Panc1 (cell line): ENCODE data around the gene AHDC1. TPM values are rescaled to one million over a fixed set of nuclear protein-coding genes. Genes with fewer than 3 reads are reported as not detected.
A peak's percentile ranks its signal among the peaks of the same experiment; 100 is the strongest.

Experiments
- ATAC-seq: fragments of 200-7000 bp; cut with Tn5 transposase; 2 replicates; pipeline ENCODE4 v1.9.1; 2020; ENCODE audit warnings: mild to moderate bottlenecking, moderate library complexity
- BruUV-seq: library from RNA; stranded (reverse); fragments of 400-500 nt; replicated peaks from 2 replicates; lab custom pipeline; 2021; lab: Mats Ljungman, UMichigan
- CTCF ChIA-PET: fragments of 300-600 bp; sonication (Branson Sonifier 250); formaldehyde crosslinking; loops from one replicate; lab custom pipeline; 2022; ENCODE audit warnings: antibody characterized with exemption; lab: Charles Lee
- POLR2A ChIA-PET: fragments of 300-600 bp; sonication (Branson Sonifier 250); formaldehyde crosslinking; loops from one replicate; lab custom pipeline; 2022; ENCODE audit warnings: antibody characterized with exemption; lab: Charles Lee
- DNase-seq: peaks from one replicate; pipeline ENCODE4 v3.0.0-alpha.2; 2010; ENCODE audit warnings: low read depth, low spot score
- H3K27ac ChIP-seq: 2 replicates; pipeline ENCODE4 v1.5.1; 2011; ENCODE audit warnings: mild to moderate bottlenecking, low read length, inconsistent platforms
- H3K27me3 ChIP-seq: fragments of 200-500 bp; sonication (Bioruptor generic); 2 replicates; pipeline ENCODE4 v1.6.0; 2014; ENCODE audit warnings: low read length, inconsistent platforms; ENCODE audit not compliant: control insufficient read depth, insufficient read depth
- H3K36me3 ChIP-seq: fragments of 200-500 bp; sonication (Bioruptor generic); 2 replicates; pipeline ENCODE4 v1.5.1; 2014; ENCODE audit warnings: inconsistent platforms, mild to moderate bottlenecking, low read length, moderate library complexity; ENCODE audit not compliant: control insufficient read depth, insufficient read depth
- H3K4me1 ChIP-seq: 2 replicates; pipeline ENCODE4 v1.5.1; 2011; ENCODE audit warnings: inconsistent platforms, mild to moderate bottlenecking, low read length, moderate library complexity; ENCODE audit not compliant: control insufficient read depth, insufficient read depth
- H3K4me3 ChIP-seq, 2 experiments: 2 replicates each; pipeline ENCODE4 v1.5.1; 2011 to 2012; ENCODE audit warnings: low read depth in 2 of 2, low read length in 2 of 2, mild to moderate bottlenecking in 2 of 2, inconsistent platforms in 1 of 2, moderate library complexity in 1 of 2
- H3K9me3 ChIP-seq: fragments of 200-500 bp; sonication (Bioruptor generic); 2 replicates; pipeline ENCODE4 v1.5.1; 2014; ENCODE audit warnings: low read depth, mild to moderate bottlenecking, inconsistent platforms, low read length, moderate library complexity; ENCODE audit not compliant: control insufficient read depth, insufficient read depth
- POLR2AphosphoS5 ChIP-seq: IDR thresholded peaks from 2 replicates; pipeline ENCODE4 v1.6.1; 2012; ENCODE audit warnings: mild to moderate bottlenecking, low read depth, low read length, moderate library complexity
- SIN3A ChIP-seq: IDR thresholded peaks from 2 replicates; pipeline ENCODE4 v1.6.1; 2012; ENCODE audit warnings: low read depth, mild to moderate bottlenecking, low read length, moderate library complexity, borderline replicate concordance; ENCODE audit not compliant: insufficient read depth
- TCF7L2 ChIP-seq: IDR thresholded peaks from 2 replicates; pipeline ENCODE4 v1.6.1; 2011; ENCODE audit warnings: mild to moderate bottlenecking, low read depth, low read length, inconsistent platforms
- in situ Hi-C: cut with HindIII; loops from 2 replicates; pipeline ENCODE4 v1.10.0; 2016; ENCODE audit warnings: low sequenced_read_pairs, low pct_unique_long_range_greater_than_20kb
- intact Hi-C: fragments of 100-400 bp; cut with micrococcal nuclease; formaldehyde crosslinking; loops from one replicate; pipeline ENCODE4 v1.10.0; 2022; ENCODE audit not compliant: unreplicated experiment
- total RNA-seq: library from RNA; stranded (reverse); gene quantifications from one replicate; pipeline ENCODE4 v1.2.1, GENCODE V29; 2021; ENCODE audit not compliant: unreplicated experiment
- TF ChIP-seq, protein P1 (sequence below): fragments of 450-650 bp; IDR thresholded peaks from 2 replicates; pipeline ENCODE4 v1.5.1; 2017; ENCODE audit warnings: mild to moderate bottlenecking
- TF ChIP-seq, protein P2 (sequence below), 2 experiments: IDR thresholded peaks; 2 replicates each; pipeline ENCODE4 v1.6.1; 2011 to 2012; ENCODE audit warnings: low read depth in 2 of 2, control low read depth in 1 of 2, low read length in 1 of 2, mild to moderate bottlenecking in 1 of 2, moderate library complexity in 1 of 2; ENCODE audit not compliant: insufficient read depth in 1 of 2

The AHDC1 gene
- total RNA-seq, 1 experiment from 2014 or later: 47.1 TPM

DNA sequence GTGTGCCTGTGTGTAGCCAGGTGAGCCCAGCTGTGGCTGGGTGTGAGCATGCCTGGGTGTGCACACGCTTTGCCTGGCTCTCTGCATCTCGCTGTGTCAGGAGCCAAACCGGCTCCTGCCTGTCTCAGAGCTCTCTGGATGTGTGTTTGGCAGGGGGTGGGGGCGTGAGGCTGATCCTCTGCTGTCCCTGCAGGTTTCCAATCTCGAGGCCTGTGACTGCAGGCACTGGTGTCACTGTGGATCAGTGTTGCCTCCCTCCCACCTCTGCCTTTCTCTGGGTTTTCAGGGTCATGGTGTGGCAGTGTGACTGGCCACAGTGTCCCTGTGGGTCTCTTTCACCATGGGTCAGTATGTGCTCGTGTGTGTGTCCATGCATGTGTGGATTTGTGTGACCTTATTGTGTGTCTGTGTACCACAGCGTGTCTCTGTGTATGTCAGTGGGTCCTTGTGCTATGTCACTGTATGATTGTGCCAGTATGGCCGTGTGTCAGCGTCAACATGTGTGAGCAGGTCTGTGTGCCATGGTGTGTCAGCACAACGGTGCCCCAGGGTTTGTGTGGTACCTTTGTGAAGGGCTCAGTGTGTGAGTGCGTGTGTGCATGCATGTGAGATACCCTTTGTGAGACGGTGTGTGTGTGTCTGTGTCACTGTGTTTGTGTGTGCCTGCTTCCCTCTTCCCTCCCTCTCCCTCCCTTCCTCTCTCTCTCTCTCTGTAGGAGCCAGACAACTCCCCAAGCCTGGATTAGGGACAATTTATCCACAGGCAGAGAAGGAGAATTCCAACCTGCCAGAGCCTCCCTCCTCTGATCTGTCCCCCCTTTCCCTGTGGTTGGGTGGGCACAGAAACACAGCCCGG lies 43.4 kb downstream of the AHDC1 start:
- Histone ChIP-seq H3K27ac (0 out of 2 replicates have a peak overlapping the region, but pooled peaks have one; percentile 12), H3K27me3 (no peaks in the 10 kb centered on the region), H3K36me3 (no peaks in the 10 kb centered on the region; the same call in 1 of the 2 replicates), H3K4me3 (no peak overlapping the region), H3K4me1 (peaks cover 73% of the 10 kb centered on the region), H3K9me3 (no peaks in the 10 kb centered on the region)
- in situ Hi-C loops: no loop called here
- POLR2A ChIA-PET: no interaction called here
- TF ChIP-seq SIN3A (no peak), POLR2AphosphoS5 (no peak), TCF7L2 (no peak)
- TF ChIP-seq, protein P1, sequence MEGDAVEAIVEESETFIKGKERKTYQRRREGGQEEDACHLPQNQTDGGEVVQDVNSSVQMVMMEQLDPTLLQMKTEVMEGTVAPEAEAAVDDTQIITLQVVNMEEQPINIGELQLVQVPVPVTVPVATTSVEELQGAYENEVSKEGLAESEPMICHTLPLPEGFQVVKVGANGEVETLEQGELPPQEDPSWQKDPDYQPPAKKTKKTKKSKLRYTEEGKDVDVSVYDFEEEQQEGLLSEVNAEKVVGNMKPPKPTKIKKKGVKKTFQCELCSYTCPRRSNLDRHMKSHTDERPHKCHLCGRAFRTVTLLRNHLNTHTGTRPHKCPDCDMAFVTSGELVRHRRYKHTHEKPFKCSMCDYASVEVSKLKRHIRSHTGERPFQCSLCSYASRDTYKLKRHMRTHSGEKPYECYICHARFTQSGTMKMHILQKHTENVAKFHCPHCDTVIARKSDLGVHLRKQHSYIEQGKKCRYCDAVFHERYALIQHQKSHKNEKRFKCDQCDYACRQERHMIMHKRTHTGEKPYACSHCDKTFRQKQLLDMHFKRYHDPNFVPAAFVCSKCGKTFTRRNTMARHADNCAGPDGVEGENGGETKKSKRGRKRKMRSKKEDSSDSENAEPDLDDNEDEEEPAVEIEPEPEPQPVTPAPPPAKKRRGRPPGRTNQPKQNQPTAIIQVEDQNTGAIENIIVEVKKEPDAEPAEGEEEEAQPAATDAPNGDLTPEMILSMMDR: no peak
- TF ChIP-seq, protein P2, sequence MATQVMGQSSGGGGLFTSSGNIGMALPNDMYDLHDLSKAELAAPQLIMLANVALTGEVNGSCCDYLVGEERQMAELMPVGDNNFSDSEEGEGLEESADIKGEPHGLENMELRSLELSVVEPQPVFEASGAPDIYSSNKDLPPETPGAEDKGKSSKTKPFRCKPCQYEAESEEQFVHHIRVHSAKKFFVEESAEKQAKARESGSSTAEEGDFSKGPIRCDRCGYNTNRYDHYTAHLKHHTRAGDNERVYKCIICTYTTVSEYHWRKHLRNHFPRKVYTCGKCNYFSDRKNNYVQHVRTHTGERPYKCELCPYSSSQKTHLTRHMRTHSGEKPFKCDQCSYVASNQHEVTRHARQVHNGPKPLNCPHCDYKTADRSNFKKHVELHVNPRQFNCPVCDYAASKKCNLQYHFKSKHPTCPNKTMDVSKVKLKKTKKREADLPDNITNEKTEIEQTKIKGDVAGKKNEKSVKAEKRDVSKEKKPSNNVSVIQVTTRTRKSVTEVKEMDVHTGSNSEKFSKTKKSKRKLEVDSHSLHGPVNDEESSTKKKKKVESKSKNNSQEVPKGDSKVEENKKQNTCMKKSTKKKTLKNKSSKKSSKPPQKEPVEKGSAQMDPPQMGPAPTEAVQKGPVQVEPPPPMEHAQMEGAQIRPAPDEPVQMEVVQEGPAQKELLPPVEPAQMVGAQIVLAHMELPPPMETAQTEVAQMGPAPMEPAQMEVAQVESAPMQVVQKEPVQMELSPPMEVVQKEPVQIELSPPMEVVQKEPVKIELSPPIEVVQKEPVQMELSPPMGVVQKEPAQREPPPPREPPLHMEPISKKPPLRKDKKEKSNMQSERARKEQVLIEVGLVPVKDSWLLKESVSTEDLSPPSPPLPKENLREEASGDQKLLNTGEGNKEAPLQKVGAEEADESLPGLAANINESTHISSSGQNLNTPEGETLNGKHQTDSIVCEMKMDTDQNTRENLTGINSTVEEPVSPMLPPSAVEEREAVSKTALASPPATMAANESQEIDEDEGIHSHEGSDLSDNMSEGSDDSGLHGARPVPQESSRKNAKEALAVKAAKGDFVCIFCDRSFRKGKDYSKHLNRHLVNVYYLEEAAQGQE (IDR thresholded peaks at IDR 0.05; ENCODE audit: insufficient read depth in 1 of 2, low read depth in 2 of 2, low read length in 1 of 2): no peak
- intact Hi-C loops: no loop called here
- CTCF ChIA-PET: no interaction called here
- no TSS peak for BruUV-seq
- no peak for DNase-seq
- no peak for ATAC-seq

DNA sequence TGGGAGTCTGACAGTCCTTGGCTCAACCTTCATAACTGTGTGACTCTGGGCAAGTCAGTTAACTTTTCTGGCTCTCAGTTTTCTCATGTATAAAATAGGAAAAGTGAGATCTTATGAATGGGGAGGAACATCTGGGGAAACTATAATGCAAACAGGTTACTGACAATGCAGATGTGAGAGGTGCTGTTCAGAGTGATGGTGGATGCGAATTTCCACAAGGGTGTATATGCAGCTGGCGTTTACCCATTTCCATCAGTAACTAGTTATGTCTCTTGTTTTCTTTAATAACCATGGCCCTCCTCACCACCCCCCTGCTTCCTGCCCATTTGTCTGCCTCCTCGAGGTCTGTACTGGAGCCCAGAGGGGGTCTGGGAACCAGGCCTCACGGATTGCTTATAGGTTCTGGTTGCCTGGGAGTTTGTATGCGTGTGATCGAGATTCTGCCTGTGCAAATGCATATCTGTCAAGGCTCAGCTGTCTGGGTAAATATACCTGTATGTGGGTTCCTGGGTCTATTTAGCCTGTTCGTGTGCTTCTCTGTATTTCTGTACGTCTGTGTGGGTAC lies 44.4 kb downstream of the AHDC1 start:
- no peaks in the 10 kb centered on the region; the same call in 1 of the 2 replicates for H3K36me3 ChIP-seq
- peaks cover 74% of the 10 kb centered on the region for H3K4me1 ChIP-seq
- ChIA-PET POLR2A (no interaction called here), CTCF (no interaction called here)
- TF ChIP-seq, protein P2 (IDR thresholded peaks at IDR 0.05; ENCODE audit: insufficient read depth in 1 of 2, low read depth in 2 of 2, low read length in 1 of 2): no peak
- no peak for TF ChIP-seq TCF7L2
- no peak for TF ChIP-seq POLR2AphosphoS5
- no peak for TF ChIP-seq SIN3A
- no peak overlapping the region for H3K4me3 ChIP-seq
- H3K27ac ChIP-seq: no peak overlapping the region
- ATAC-seq (no peak), DNase-seq (no peak)
- H3K27me3 ChIP-seq: no peaks in the 10 kb centered on the region
- BruUV-seq: no TSS peak
- in situ Hi-C loops (no loop called here), intact Hi-C loops (loop anchor here (5.0 kb wide), 1 partner anchor 48 kb away; no protein-coding TSS in a partner anchor)
- no peaks in the 10 kb centered on the region for H3K9me3 ChIP-seq
